B cell (primary cell): ENCODE data around the gene ZSCAN31. TPM values are rescaled to one million over a fixed set of nuclear protein-coding genes. Genes with fewer than 3 reads are reported as not detected.
"Not testable (repeated sequence)": the region's sequence is repeated elsewhere in the genome, so short reads cannot be mapped to it uniquely, and the experiment has no call there.

ENCODE experiments used
- ATAC-seq: fragments of 200-7000 bp; cut with Tn5 transposase; one replicate; pipeline ENCODE4 v1.10.0; 2021; ENCODE audit warnings: low read depth, mild to moderate bottlenecking, moderate number of reproducible peaks, moderate library complexity
- CTCF ChIA-PET: fragments of 350-600 bp; sonication (Branson Sonifier 250); formaldehyde crosslinking; loops from one replicate; lab custom pipeline; 2021; ENCODE audit warnings: antibody characterized with exemption, inconsistent platforms; lab: Charles Lee
- POLR2A ChIA-PET: fragments of 350-600 bp; sonication (Branson Sonifier 250); formaldehyde crosslinking; loops from one replicate; lab custom pipeline; 2021; ENCODE audit warnings: antibody characterized with exemption; lab: Charles Lee
- DNase-seq: peaks from one replicate; pipeline ENCODE4 v3.0.0; 2013
- H2AFZ ChIP-seq: 2 replicates; pipeline ENCODE4 v1.6.1; 2012; ENCODE audit warnings: mild to moderate bottlenecking, low read depth, low read length; ENCODE audit not compliant: insufficient read depth, poor library complexity, severe bottlenecking
- H3K27ac ChIP-seq, 2 donors: 1 replicate in 1 of 2; 2 replicates in 1 of 2; pipeline ENCODE4 v1.5.1; 2012 to 2013; ENCODE audit warnings: low read length in 2 of 2, mild to moderate bottlenecking in 2 of 2, moderate library complexity in 1 of 2
- H3K27me3 ChIP-seq, 4 experiments: fragments of 200-600 bp in 1 of 4; sonication (generic) in 1 of 4; replicated peaks in 1 of 4; 1 replicate in 2 of 4; 2 replicates in 2 of 4; pipeline versions ENCODE4 v1.6.1 to v1.7.0; 2013 to 2016; ENCODE audit warnings: low read length in 3 of 4, mild to moderate bottlenecking in 2 of 4, mixed read lengths in 1 of 4, moderate library complexity in 1 of 4; ENCODE audit not compliant: insufficient read depth in 4 of 4, control insufficient read depth in 3 of 4; ENCODE audit errors: control extremely low read depth in 1 of 4
- H3K36me3 ChIP-seq, 2 experiments: replicated peaks in 1 of 2; 1 replicate in 1 of 2; 2 replicates in 1 of 2; pipeline versions ENCODE4 v1.6.1 to v1.7.1; 2013; ENCODE audit warnings: low read length in 1 of 2; ENCODE audit not compliant: insufficient read depth in 2 of 2, control insufficient read depth in 1 of 2; ENCODE audit errors: control extremely low read depth in 1 of 2, extremely low read depth in 1 of 2
- H3K4me1 ChIP-seq, 2 donors: fragments of 200-600 bp in 1 of 2; sonication (generic) in 1 of 2; 1 replicate in 1 of 2; 2 replicates in 1 of 2; pipeline versions ENCODE4 v1.5.1 to v1.6.1; 2013 to 2017; ENCODE audit warnings: low read length in 2 of 2; ENCODE audit not compliant: control insufficient read depth in 2 of 2, insufficient read depth in 2 of 2
- H3K4me2 ChIP-seq: replicated peaks from 2 replicates; pipeline ENCODE3; 2012; ENCODE audit warnings: mild to moderate bottlenecking, low read depth, low read length; ENCODE audit not compliant: poor library complexity, severe bottlenecking
- H3K4me3 ChIP-seq, 5 experiments: fragments of 200-600 bp in 1 of 5; sonication (generic) in 1 of 5; 1 replicate in 3 of 5; 2 replicates in 2 of 5; pipeline versions ENCODE4 v1.5.1 to v1.7.0; 2011 to 2016; ENCODE audit warnings: low read length in 4 of 5, mild to moderate bottlenecking in 4 of 5, low read depth in 2 of 5, control low read depth in 1 of 5, moderate library complexity in 1 of 5; ENCODE audit not compliant: insufficient read depth in 1 of 5; ENCODE audit errors: control extremely low read depth in 1 of 5, extremely low read depth in 1 of 5
- H3K79me2 ChIP-seq: fragments of 200-600 bp; sonication (generic); one replicate; pipeline ENCODE4 v1.6.0; 2016; ENCODE audit warnings: low read length; ENCODE audit not compliant: control insufficient read depth, insufficient read depth
- H3K9ac ChIP-seq: fragments of 200-600 bp; sonication (generic); 2 replicates; pipeline ENCODE4 v1.6.1; 2017; ENCODE audit warnings: mild to moderate bottlenecking, low read length, moderate library complexity
- H3K9me3 ChIP-seq, 3 donors: one replicate each; pipeline versions ENCODE4 v1.6.1 to v1.7.1; 2013; ENCODE audit warnings: low read length in 2 of 3; ENCODE audit not compliant: control insufficient read depth in 2 of 3, insufficient read depth in 1 of 3; ENCODE audit errors: control extremely low read depth in 1 of 3
- H4K20me1 ChIP-seq: 2 replicates; pipeline ENCODE4 v1.6.0; 2012; ENCODE audit warnings: mild to moderate bottlenecking, low read length; ENCODE audit not compliant: insufficient read depth, control insufficient read depth, poor library complexity, severe bottlenecking
- H3K27ac Mint-ChIP-seq: one replicate; pipeline ENCODE4 v1.8.0; 2021; ENCODE audit warnings: mixed read lengths
- H3K27me3 Mint-ChIP-seq: one replicate; pipeline ENCODE4 v1.8.0; 2021; ENCODE audit warnings: mixed read lengths
- H3K4me1 Mint-ChIP-seq: one replicate; pipeline ENCODE4 v1.8.0; 2021; ENCODE audit warnings: mixed read lengths
- H3K4me3 Mint-ChIP-seq: one replicate; pipeline ENCODE4 v1.8.0; 2021; ENCODE audit warnings: mixed read lengths
- H3K9me3 Mint-ChIP-seq: one replicate; pipeline ENCODE4 v1.8.0; 2022; ENCODE audit warnings: mixed read lengths; ENCODE audit not compliant: insufficient read depth
- CTCF ChIP-seq: fragments of 200-600 bp; IDR thresholded peaks from one replicate; pipeline ENCODE4 v1.8.0; 2022; ENCODE audit warnings: antibody characterized with exemption, mild to moderate bottlenecking
- EZH2 ChIP-seq: IDR thresholded peaks from 2 replicates; pipeline ENCODE4 v1.6.1; 2012; ENCODE audit warnings: borderline replicate concordance, low read depth, mild to moderate bottlenecking, moderate library complexity, low read length; ENCODE audit not compliant: insufficient read depth, poor library complexity, severe bottlenecking
- WGBS: methylation state at CpG from one replicate; pipeline ENCODE4 v1.1.5; 2013; ENCODE audit warnings: missing lambda C conversion rate; ENCODE audit not compliant: insufficient coverage; 5-methylcytosine and 5-hydroxymethylcytosine counted together
- intact Hi-C: fragments of 100-400 bp; cut with micrococcal nuclease; formaldehyde crosslinking; loops from one replicate; pipeline ENCODE4 v1.10.0; 2022
- polyA plus RNA-seq: library from polyadenylated mRNA; depleted of rRNA; stranded (reverse); fragments of >200 nt; gene quantifications from 2 replicates; pipeline ENCODE4 v1.2.3, GENCODE V29; 2012
- total RNA-seq, 2 donors: library from RNA; stranded (reverse); fragments of 120-200 nt in 1 of 2; gene quantifications; 1 replicate in 1 of 2; 2 replicates in 1 of 2; pipeline versions ENCODE4 v1.2.3 to v1.2.4, GENCODE V29; 2013 to 2022

The ZSCAN31 gene
- total and polyA plus RNA-seq, 2 donors (not counting 1 experiment from before 2014, with no cell fraction given) = 1.9 to 4.6 TPM

- Histone ChIP-seq H3K79me2 (no peaks in the 10 kb centered on the region), H3K4me1 (no peaks in the 10 kb centered on the region), H2AFZ (no peak overlapping the region), H3K9me3 (peaks cover 1 to 23% (median 10%) of the 10 kb centered on the region in 3 donors), H3K9ac (no peak overlapping the region), H3K36me3 (peaks cover 0 to 1% of the 10 kb centered on the region in 2 experiments), H4K20me1 (no peaks in the 10 kb centered on the region), H3K27ac (no peak overlapping the region), H3K4me2 (no peak overlapping the region), H3K27me3 (no peaks in the 10 kb centered on the region), H3K4me3 (no peak overlapping the region)
- ChIA-PET POLR2A (no interaction called here), CTCF (no interaction called here)
- 100% methylated on average over 2 of the region's 3 CpGs for WGBS
- Mint-ChIP-seq H3K4me1 (no peaks in the 10 kb centered on the region), H3K9me3 (peaks cover 24% of the 10 kb centered on the region), H3K27ac (no peak overlapping the region), H3K27me3 (peaks cover 4% of the 10 kb centered on the region), H3K4me3 (no peak overlapping the region)
- intact Hi-C loops = no loop called here
- DNase-seq (no peak), ATAC-seq (no peak)
- TF ChIP-seq EZH2 (no peak), CTCF (no peak)
These were observed 13.3 kb downstream of the ZSCAN31 start for GRCh38 chr6:28322661-28323060.

GRCh38 chr6:28317866-28318265 is 18.1 kb downstream of the ZSCAN31 start:
- H2AFZ ChIP-seq, H3K9ac ChIP-seq, H3K79me2 ChIP-seq, POLR2A ChIA-PET, H3K9me3 Mint-ChIP-seq, H3K4me3 Mint-ChIP-seq, H3K4me1 ChIP-seq, H3K27me3 Mint-ChIP-seq, intact Hi-C loops, H3K9me3 ChIP-seq, H3K4me1 Mint-ChIP-seq, H4K20me1 ChIP-seq, H3K27me3 ChIP-seq, H3K27ac ChIP-seq, H3K27ac Mint-ChIP-seq, ATAC-seq, CTCF ChIA-PET, H3K4me3 ChIP-seq, H3K4me2 ChIP-seq, H3K36me3 ChIP-seq, DNase-seq: not testable (repeated sequence)
- WGBS = 88% methylated on average over 5 of the region's 8 CpGs
